ENCODE measurements around the gene GCN1.

GRCh38 chr12:120161852-120162251 lies 32.7 kb downstream of the GCN1 start:
- TF ChIP-seq POLR2A (IDR thresholded peaks at IDR 0.05) = no peak
- TF ChIP-seq CTCF (IDR thresholded peaks at IDR 0.05) = no peak
